ENCODE results near the gene RAB10. TPM values are rescaled to one million over a fixed set of nuclear protein-coding genes. Genes with fewer than 3 reads are reported as not detected.

RAB10 gene
- total and polyA plus RNA-seq, 4 donors: 26.6 to 52.2 (median 41.6) TPM

GRCh38 chr2:26114151-26114550 is 80.3 kb downstream of the RAB10 start:
- no peak for DNase-seq (ENCODE audit: low spot score)
- H3K27ac ChIP-seq (ENCODE audit: low read depth in 1 of 2, low read length in 2 of 2): no peak overlapping the region
- H3K36me3 ChIP-seq (ENCODE audit: control insufficient read depth in 4 of 4, insufficient read depth in 3 of 4, low read depth in 1 of 4, low read length in 3 of 4): peaks cover 0 to 6% (median 2%) of the 10 kb centered on the region in 4 donors
- no peak overlapping the region for H3K4me3 ChIP-seq (ENCODE audit: low read depth in 1 of 3, low read length in 3 of 3)
- no peaks in the 10 kb centered on the region for H3K27me3 ChIP-seq (ENCODE audit: control insufficient read depth in 4 of 4, insufficient read depth in 4 of 4, low read length in 3 of 4)
- H3K9ac ChIP-seq (ENCODE audit: low read depth in 1 of 2, low read length in 2 of 2): no peak overlapping the region
- no peak for TF ChIP-seq CTCF (IDR thresholded peaks at IDR 0.05; ENCODE audit: low read depth, low read length, missing input control)
- no peak for TF ChIP-seq HNF4G (IDR thresholded peaks at IDR 0.05)
- TF ChIP-seq RXRA (IDR thresholded peaks at IDR 0.05): no peak
- TF ChIP-seq, protein P1, sequence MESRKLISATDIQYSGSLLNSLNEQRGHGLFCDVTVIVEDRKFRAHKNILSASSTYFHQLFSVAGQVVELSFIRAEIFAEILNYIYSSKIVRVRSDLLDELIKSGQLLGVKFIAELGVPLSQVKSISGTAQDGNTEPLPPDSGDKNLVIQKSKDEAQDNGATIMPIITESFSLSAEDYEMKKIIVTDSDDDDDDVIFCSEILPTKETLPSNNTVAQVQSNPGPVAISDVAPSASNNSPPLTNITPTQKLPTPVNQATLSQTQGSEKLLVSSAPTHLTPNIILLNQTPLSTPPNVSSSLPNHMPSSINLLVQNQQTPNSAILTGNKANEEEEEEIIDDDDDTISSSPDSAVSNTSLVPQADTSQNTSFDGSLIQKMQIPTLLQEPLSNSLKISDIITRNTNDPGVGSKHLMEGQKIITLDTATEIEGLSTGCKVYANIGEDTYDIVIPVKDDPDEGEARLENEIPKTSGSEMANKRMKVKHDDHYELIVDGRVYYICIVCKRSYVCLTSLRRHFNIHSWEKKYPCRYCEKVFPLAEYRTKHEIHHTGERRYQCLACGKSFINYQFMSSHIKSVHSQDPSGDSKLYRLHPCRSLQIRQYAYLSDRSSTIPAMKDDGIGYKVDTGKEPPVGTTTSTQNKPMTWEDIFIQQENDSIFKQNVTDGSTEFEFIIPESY (IDR thresholded peaks at IDR 0.05): no peak
- no peak for TF ChIP-seq TAF1 (conservative IDR thresholded peaks at IDR 0.05)
- TF ChIP-seq, protein P2, sequence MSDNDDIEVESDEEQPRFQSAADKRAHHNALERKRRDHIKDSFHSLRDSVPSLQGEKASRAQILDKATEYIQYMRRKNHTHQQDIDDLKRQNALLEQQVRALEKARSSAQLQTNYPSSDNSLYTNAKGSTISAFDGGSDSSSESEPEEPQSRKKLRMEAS (IDR thresholded peaks at IDR 0.05): no peak
- TF ChIP-seq, protein P3, sequence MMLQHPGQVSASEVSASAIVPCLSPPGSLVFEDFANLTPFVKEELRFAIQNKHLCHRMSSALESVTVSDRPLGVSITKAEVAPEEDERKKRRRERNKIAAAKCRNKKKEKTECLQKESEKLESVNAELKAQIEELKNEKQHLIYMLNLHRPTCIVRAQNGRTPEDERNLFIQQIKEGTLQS (IDR thresholded peaks at IDR 0.05): no peak
- TF ChIP-seq EGR1 (IDR thresholded peaks at IDR 0.05; ENCODE audit: low read depth in 2 of 2): no peak
- no peak for TF ChIP-seq FOXA1 (IDR thresholded peaks at IDR 0.05)
- TF ChIP-seq FOXA2 (IDR thresholded peaks at IDR 0.05): no peak
- no peak for TF ChIP-seq SP1 (IDR thresholded peaks at IDR 0.05)
- TF ChIP-seq NR2F2 (IDR thresholded peaks at IDR 0.05): no peak
- TF ChIP-seq RAD21 (IDR thresholded peaks at IDR 0.05): no peak
- no peak for TF ChIP-seq GABPA (IDR thresholded peaks at IDR 0.05 in 1 of 2, conservative IDR thresholded peaks at IDR 0.05 in 1 of 2)
- no peak for TF ChIP-seq YY1 (IDR thresholded peaks at IDR 0.05)
- TF ChIP-seq HNF4A (conservative IDR thresholded peaks at IDR 0.05): no peak
- no peak for TF ChIP-seq JUND (IDR thresholded peaks at IDR 0.05)
- no peak for TF ChIP-seq REST (IDR thresholded peaks at IDR 0.05)
- no peaks in the 10 kb centered on the region for H3K9me3 ChIP-seq (ENCODE audit: control insufficient read depth in 4 of 4, low read length in 3 of 4)
- no peaks in the 10 kb centered on the region for H3K4me1 ChIP-seq (ENCODE audit: control insufficient read depth in 4 of 4, insufficient read depth in 4 of 4, low read length in 3 of 4)
- 86% methylated on average over 2 of the region's 2 CpGs for WGBS

All from liver (tissue), 9 donors.